B cell (primary cell): ENCODE data around the gene ASNS. TPM values are rescaled to one million over a fixed set of nuclear protein-coding genes. Genes with fewer than 3 reads are reported as not detected.

Experiments used
- ATAC-seq: fragments of 200-7000 bp; cut with Tn5 transposase; one replicate; pipeline ENCODE4 v1.10.0; 2021; ENCODE audit warnings: low read depth, mild to moderate bottlenecking, moderate number of reproducible peaks, moderate library complexity
- CTCF ChIA-PET: fragments of 350-600 bp; sonication (Branson Sonifier 250); formaldehyde crosslinking; loops from one replicate; lab custom pipeline; 2021; ENCODE audit warnings: antibody characterized with exemption, inconsistent platforms; lab: Charles Lee
- POLR2A ChIA-PET: fragments of 350-600 bp; sonication (Branson Sonifier 250); formaldehyde crosslinking; loops from one replicate; lab custom pipeline; 2021; ENCODE audit warnings: antibody characterized with exemption; lab: Charles Lee
- DNase-seq: peaks from one replicate; pipeline ENCODE4 v3.0.0; 2013
- H2AFZ ChIP-seq: 2 replicates; pipeline ENCODE4 v1.6.1; 2012; ENCODE audit warnings: mild to moderate bottlenecking, low read depth, low read length; ENCODE audit not compliant: insufficient read depth, poor library complexity, severe bottlenecking
- H3K27ac ChIP-seq, 2 donors: 1 replicate in 1 of 2; 2 replicates in 1 of 2; pipeline ENCODE4 v1.5.1; 2012 to 2013; ENCODE audit warnings: low read length in 2 of 2, mild to moderate bottlenecking in 2 of 2, moderate library complexity in 1 of 2
- H3K27me3 ChIP-seq, 4 experiments: fragments of 200-600 bp in 1 of 4; sonication (generic) in 1 of 4; replicated peaks in 1 of 4; 1 replicate in 2 of 4; 2 replicates in 2 of 4; pipeline versions ENCODE4 v1.6.1 to v1.7.0; 2013 to 2016; ENCODE audit warnings: low read length in 3 of 4, mild to moderate bottlenecking in 2 of 4, mixed read lengths in 1 of 4, moderate library complexity in 1 of 4; ENCODE audit not compliant: insufficient read depth in 4 of 4, control insufficient read depth in 3 of 4; ENCODE audit errors: control extremely low read depth in 1 of 4
- H3K36me3 ChIP-seq, 2 experiments: replicated peaks in 1 of 2; 1 replicate in 1 of 2; 2 replicates in 1 of 2; pipeline versions ENCODE4 v1.6.1 to v1.7.1; 2013; ENCODE audit warnings: low read length in 1 of 2; ENCODE audit not compliant: insufficient read depth in 2 of 2, control insufficient read depth in 1 of 2; ENCODE audit errors: control extremely low read depth in 1 of 2, extremely low read depth in 1 of 2
- H3K4me1 ChIP-seq, 2 donors: fragments of 200-600 bp in 1 of 2; sonication (generic) in 1 of 2; 1 replicate in 1 of 2; 2 replicates in 1 of 2; pipeline versions ENCODE4 v1.5.1 to v1.6.1; 2013 to 2017; ENCODE audit warnings: low read length in 2 of 2; ENCODE audit not compliant: control insufficient read depth in 2 of 2, insufficient read depth in 2 of 2
- H3K4me2 ChIP-seq: replicated peaks from 2 replicates; pipeline ENCODE3; 2012; ENCODE audit warnings: mild to moderate bottlenecking, low read depth, low read length; ENCODE audit not compliant: poor library complexity, severe bottlenecking
- H3K4me3 ChIP-seq, 5 experiments: fragments of 200-600 bp in 1 of 5; sonication (generic) in 1 of 5; 1 replicate in 3 of 5; 2 replicates in 2 of 5; pipeline versions ENCODE4 v1.5.1 to v1.7.0; 2011 to 2016; ENCODE audit warnings: low read length in 4 of 5, mild to moderate bottlenecking in 4 of 5, low read depth in 2 of 5, control low read depth in 1 of 5, moderate library complexity in 1 of 5; ENCODE audit not compliant: insufficient read depth in 1 of 5; ENCODE audit errors: control extremely low read depth in 1 of 5, extremely low read depth in 1 of 5
- H3K79me2 ChIP-seq: fragments of 200-600 bp; sonication (generic); one replicate; pipeline ENCODE4 v1.6.0; 2016; ENCODE audit warnings: low read length; ENCODE audit not compliant: control insufficient read depth, insufficient read depth
- H3K9ac ChIP-seq: fragments of 200-600 bp; sonication (generic); 2 replicates; pipeline ENCODE4 v1.6.1; 2017; ENCODE audit warnings: mild to moderate bottlenecking, low read length, moderate library complexity
- H3K9me3 ChIP-seq, 3 donors: one replicate each; pipeline versions ENCODE4 v1.6.1 to v1.7.1; 2013; ENCODE audit warnings: low read length in 2 of 3; ENCODE audit not compliant: control insufficient read depth in 2 of 3, insufficient read depth in 1 of 3; ENCODE audit errors: control extremely low read depth in 1 of 3
- H4K20me1 ChIP-seq: 2 replicates; pipeline ENCODE4 v1.6.0; 2012; ENCODE audit warnings: mild to moderate bottlenecking, low read length; ENCODE audit not compliant: insufficient read depth, control insufficient read depth, poor library complexity, severe bottlenecking
- H3K27ac Mint-ChIP-seq: one replicate; pipeline ENCODE4 v1.8.0; 2021; ENCODE audit warnings: mixed read lengths
- H3K27me3 Mint-ChIP-seq: one replicate; pipeline ENCODE4 v1.8.0; 2021; ENCODE audit warnings: mixed read lengths
- H3K4me1 Mint-ChIP-seq: one replicate; pipeline ENCODE4 v1.8.0; 2021; ENCODE audit warnings: mixed read lengths
- H3K4me3 Mint-ChIP-seq: one replicate; pipeline ENCODE4 v1.8.0; 2021; ENCODE audit warnings: mixed read lengths
- H3K9me3 Mint-ChIP-seq: one replicate; pipeline ENCODE4 v1.8.0; 2022; ENCODE audit warnings: mixed read lengths; ENCODE audit not compliant: insufficient read depth
- CTCF ChIP-seq: fragments of 200-600 bp; IDR thresholded peaks from one replicate; pipeline ENCODE4 v1.8.0; 2022; ENCODE audit warnings: antibody characterized with exemption, mild to moderate bottlenecking
- EZH2 ChIP-seq: IDR thresholded peaks from 2 replicates; pipeline ENCODE4 v1.6.1; 2012; ENCODE audit warnings: borderline replicate concordance, low read depth, mild to moderate bottlenecking, moderate library complexity, low read length; ENCODE audit not compliant: insufficient read depth, poor library complexity, severe bottlenecking
- WGBS: methylation state at CpG from one replicate; pipeline ENCODE4 v1.1.5; 2013; ENCODE audit warnings: missing lambda C conversion rate; ENCODE audit not compliant: insufficient coverage; 5-methylcytosine and 5-hydroxymethylcytosine counted together
- intact Hi-C: fragments of 100-400 bp; cut with micrococcal nuclease; formaldehyde crosslinking; loops from one replicate; pipeline ENCODE4 v1.10.0; 2022
- polyA plus RNA-seq: library from polyadenylated mRNA; depleted of rRNA; stranded (reverse); fragments of >200 nt; gene quantifications from 2 replicates; pipeline ENCODE4 v1.2.3, GENCODE V29; 2012
- total RNA-seq, 2 donors: library from RNA; stranded (reverse); fragments of 120-200 nt in 1 of 2; gene quantifications; 1 replicate in 1 of 2; 2 replicates in 1 of 2; pipeline versions ENCODE4 v1.2.3 to v1.2.4, GENCODE V29; 2013 to 2022

Gene ASNS
- total and polyA plus RNA-seq, 2 donors (not counting 1 experiment from before 2014, with no cell fraction given) = 24.2 TPM

- Mint-ChIP-seq H3K27ac (no peak overlapping the region), H3K9me3 (no peaks in the 10 kb centered on the region), H3K4me1 (no peaks in the 10 kb centered on the region), H3K27me3 (no peaks in the 10 kb centered on the region), H3K4me3 (no peak overlapping the region)
- Histone ChIP-seq H3K9ac (no peak overlapping the region), H2AFZ (no peak overlapping the region), H3K79me2 (no peaks in the 10 kb centered on the region), H3K4me3 (no peak overlapping the region), H4K20me1 (no peaks in the 10 kb centered on the region), H3K4me1 (no peaks in the 10 kb centered on the region), H3K4me2 (no peak overlapping the region), H3K36me3 (peaks cover 3 to 22% of the 10 kb centered on the region in 2 experiments), H3K9me3 (no peaks in the 10 kb centered on the region), H3K27ac (no peak overlapping the region), H3K27me3 (no peaks in the 10 kb centered on the region)
- no CpG with 5 or more reads among the region's 4 CpGs for WGBS
- ChIA-PET CTCF (no interaction called here), POLR2A (no interaction called here)
- TF ChIP-seq EZH2 (no peak), CTCF (no peak)
- no peak for DNase-seq
- ATAC-seq = no peak
- intact Hi-C loops = no loop called here
These were observed 12.5 kb downstream of the ASNS start for GRCh38 chr7:97859606-97860204.

- Histone ChIP-seq H3K27me3 (no peaks in the 10 kb centered on the region), H2AFZ (no peak overlapping the region), H3K4me3 (no peak overlapping the region), H3K27ac (no peak overlapping the region), H4K20me1 (no peaks in the 10 kb centered on the region), H3K79me2 (no peaks in the 10 kb centered on the region), H3K4me2 (no peak overlapping the region), H3K36me3 (peaks cover 8 to 29% of the 10 kb centered on the region in 2 experiments), H3K4me1 (no peaks in the 10 kb centered on the region), H3K9ac (no peak overlapping the region), H3K9me3 (no peaks in the 10 kb centered on the region)
- ChIA-PET POLR2A (no interaction called here), CTCF (no interaction called here)
- no peak overlapping the region for H3K27ac Mint-ChIP-seq
- no peaks in the 10 kb centered on the region for H3K9me3 Mint-ChIP-seq
- TF ChIP-seq CTCF (no peak), EZH2 (no peak)
- intact Hi-C loops = no loop called here
- DNase-seq (no peak), ATAC-seq (no peak)
- WGBS = no CpG with 5 or more reads among the region's 2 CpGs
- H3K4me1 Mint-ChIP-seq = no peaks in the 10 kb centered on the region
- H3K27me3 Mint-ChIP-seq = no peaks in the 10 kb centered on the region
- H3K4me3 Mint-ChIP-seq = no peak overlapping the region
These were observed 14.0 kb downstream of the ASNS start for GRCh38 chr7:97858221-97858620.
